BE2C (cell line): ENCODE data around the gene ZNF485.

Source experiments
- DNase-seq: peaks from one replicate; pipeline ENCODE4 v3.0.0-alpha.2; 2020
- H3K27me3 ChIP-seq: fragments of 250-450 bp; sonication (Bioruptor Pico); 2 replicates; pipeline ENCODE4 v1.5.1; 2020; ENCODE audit warnings: mild to moderate bottlenecking
- H3K36me3 ChIP-seq: fragments of 250-450 bp; sonication (Bioruptor Pico); 2 replicates; pipeline ENCODE4 v1.5.1; 2020; ENCODE audit warnings: mild to moderate bottlenecking
- H3K4me1 ChIP-seq: fragments of 250-450 bp; sonication (Bioruptor Pico); 2 replicates; pipeline ENCODE4 v1.5.1; 2020
- H3K4me3 ChIP-seq: 2 replicates; pipeline ENCODE4 v1.5.1; 2011; ENCODE audit warnings: low read depth, low read length
- H3K9me3 ChIP-seq: fragments of 250-450 bp; sonication (Bioruptor Pico); 2 replicates; pipeline ENCODE4 v1.5.1; 2020
- CTCF ChIP-seq: IDR thresholded peaks from 2 replicates; pipeline ENCODE4 v1.5.1; 2012; ENCODE audit warnings: mild to moderate bottlenecking, low read depth, low read length

ZNF485 gene

DNA sequence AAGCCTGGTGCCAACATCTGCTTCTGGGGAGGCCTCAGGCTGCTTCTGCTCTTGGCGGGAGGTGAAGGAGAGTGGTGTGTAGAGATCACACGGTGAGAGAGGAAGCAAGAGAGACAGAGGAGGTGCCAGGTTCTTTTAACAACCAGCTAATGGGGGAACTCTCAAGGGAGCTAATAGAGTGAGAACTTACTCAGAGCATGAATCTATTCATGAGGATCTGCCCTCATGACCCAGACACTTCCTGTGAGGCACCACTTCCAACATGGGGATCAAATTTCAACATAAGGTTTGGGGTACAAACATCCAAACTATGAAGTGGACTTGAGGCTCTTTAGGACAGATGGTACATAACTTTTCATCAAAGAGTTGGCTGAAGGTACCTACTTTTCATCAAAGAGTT lies 47.5 kb downstream of the ZNF485 start:
- no peak overlapping the region for H3K4me3 ChIP-seq
- H3K4me1 ChIP-seq = no peaks in the 10 kb centered on the region
- TF ChIP-seq CTCF = no peak
- no peaks in the 10 kb centered on the region for H3K36me3 ChIP-seq
- no peaks in the 10 kb centered on the region for H3K9me3 ChIP-seq
- peaks cover 3% of the 10 kb centered on the region; the same call in 1 of the 2 replicates for H3K27me3 ChIP-seq
- DNase-seq = no peak

DNA sequence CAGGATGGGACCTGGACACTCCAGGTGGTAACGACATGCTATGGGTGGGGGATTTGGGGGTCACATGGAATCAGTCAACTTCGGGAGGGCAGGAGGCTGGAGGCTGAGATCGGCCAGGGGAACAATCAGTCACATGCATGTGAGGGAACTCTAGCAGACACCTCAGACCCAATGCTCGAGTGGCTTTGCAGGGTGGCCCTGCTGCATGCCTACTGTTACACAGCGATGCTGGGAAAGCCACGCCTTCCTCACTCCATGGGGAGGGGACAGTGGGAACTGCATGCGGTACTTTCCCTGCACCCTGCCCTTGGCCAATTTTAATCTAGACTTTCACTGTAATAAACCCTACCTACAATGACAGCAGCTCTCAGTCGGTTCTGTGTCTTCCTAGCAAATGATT lies 49.1 kb downstream of the ZNF485 start:
- Histone ChIP-seq H3K4me3 (no peak overlapping the region), H3K27me3 (peaks cover 3% of the 10 kb centered on the region; the same call in 1 of the 2 replicates), H3K4me1 (no peaks in the 10 kb centered on the region), H3K9me3 (no peaks in the 10 kb centered on the region), H3K36me3 (no peaks in the 10 kb centered on the region)
- DNase-seq = no peak
- TF ChIP-seq CTCF = no peak

- no peak for DNase-seq
- Histone ChIP-seq H3K4me3 (no peak overlapping the region), H3K36me3 (no peaks in the 10 kb centered on the region), H3K4me1 (no peaks in the 10 kb centered on the region), H3K27me3 (peaks cover 3% of the 10 kb centered on the region; the same call in 1 of the 2 replicates), H3K9me3 (no peaks in the 10 kb centered on the region)
- no peak for TF ChIP-seq CTCF
These were observed 52.0 kb downstream of the ZNF485 start for GRCh38 chr10:43658227-43658626.

GRCh38 chr10:43665054-43665453 lies 58.8 kb downstream of the ZNF485 start:
- TF ChIP-seq CTCF = no peak
- no peaks in the 10 kb centered on the region for H3K9me3 ChIP-seq
- no peaks in the 10 kb centered on the region for H3K36me3 ChIP-seq

GRCh38 chr10:43666552-43666951 lies 60.3 kb downstream of the ZNF485 start:
- Histone ChIP-seq H3K4me1 (no peaks in the 10 kb centered on the region), H3K27me3 (0 out of 2 replicates have a peak, but pooled peaks cover 2% of the 10 kb centered on the region), H3K9me3 (no peaks in the 10 kb centered on the region), H3K36me3 (no peaks in the 10 kb centered on the region), H3K4me3 (no peak overlapping the region)
- TF ChIP-seq CTCF = no peak
- DNase-seq = no peak

More at GRCh38 chr10:43665054-43665453, 58.8 kb downstream of the ZNF485 start:
- H3K4me3 ChIP-seq = no peak overlapping the region
- H3K27me3 ChIP-seq = no peaks in the 10 kb centered on the region
- no peak for DNase-seq
- H3K4me1 ChIP-seq = no peaks in the 10 kb centered on the region

- Histone ChIP-seq H3K27me3 (0 out of 2 replicates have a peak, but pooled peaks cover 2% of the 10 kb centered on the region), H3K4me1 (no peaks in the 10 kb centered on the region), H3K9me3 (no peaks in the 10 kb centered on the region), H3K4me3 (no peak overlapping the region), H3K36me3 (no peaks in the 10 kb centered on the region)
- TF ChIP-seq CTCF = peak; percentile 29
- no peak for DNase-seq
These were observed 61.1 kb downstream of the ZNF485 start for GRCh38 chr10:43667317-43667731.
